Endothelial cell of umbilical vein (primary cell): ENCODE data around the gene ACADSB.

Source experiments
- CTCF ChIP-seq, 2 donors: IDR thresholded peaks; 1 replicate in 1 of 2; 2 replicates in 1 of 2; pipeline ENCODE4 v1.5.1; 2011; ENCODE audit warnings: low read length in 2 of 2, mild to moderate bottlenecking in 2 of 2, moderate library complexity in 2 of 2, control low read depth in 1 of 2, inconsistent platforms in 1 of 2, low read depth in 1 of 2; ENCODE audit not compliant: insufficient read depth in 1 of 2; ENCODE audit errors: extremely low read depth in 1 of 2
- EZH2 ChIP-seq: IDR thresholded peaks from 2 replicates; pipeline ENCODE4 v1.6.1; 2012; ENCODE audit warnings: borderline replicate concordance, low read depth, mild to moderate bottlenecking, moderate library complexity, low read length, inconsistent platforms; ENCODE audit not compliant: severe bottlenecking
- POLR2A ChIP-seq: IDR thresholded peaks from 2 replicates; pipeline ENCODE4 v1.6.1; 2012; ENCODE audit warnings: low read depth, mild to moderate bottlenecking, control low read depth, low read length
- POLR2AphosphoS5 ChIP-seq: IDR thresholded peaks from 2 replicates; pipeline ENCODE4 v1.6.1; 2012; ENCODE audit warnings: low read depth, mild to moderate bottlenecking, control low read depth, low read length, moderate library complexity; ENCODE audit not compliant: insufficient read depth

GRCh38 chr10:123035467-123036086, 26.8 kb downstream of the ACADSB start:
- no peak for TF ChIP-seq CTCF (IDR thresholded peaks at IDR 0.05; ENCODE audit: extremely low read depth in 1 of 2, insufficient read depth in 1 of 2, low read depth in 1 of 2, low read length in 2 of 2)
- TF ChIP-seq EZH2 = no peak
- no peak for TF ChIP-seq POLR2AphosphoS5
- TF ChIP-seq POLR2A = no peak
